Mucosa of gallbladder (tissue), 1 donor: ENCODE results near the gene ITPRIP. TPM values are rescaled to one million over a fixed set of nuclear protein-coding genes. Genes with fewer than 3 reads are reported as not detected.

Experiments used
- DNase-seq: peaks from one replicate; pipeline ENCODE4 v3.0.0-alpha.2; 2020; ENCODE audit warnings: low spot score
- total RNA-seq: library from RNA; stranded (reverse); gene quantifications from one replicate; pipeline ENCODE4 v1.2.1, GENCODE V29; 2021
- donor health status: DM: no; HTN: no; CAD: no.

The ITPRIP gene
- total RNA-seq, 1 donor from 2014 or later: 14.8 TPM

- DNase-seq: no peak
Measured at GRCh38 chr10:104326991-104327610, 11.2 kb downstream of the ITPRIP start.

- DNase-seq: no peak
Measured at GRCh38 chr10:104325436-104326435, 12.5 kb downstream of the ITPRIP start.

GRCh38 chr10:104324931-104325330, 13.3 kb downstream of the ITPRIP start:
- DNase-seq: no peak

GRCh38 chr10:104324221-104324686, 14.0 kb downstream of the ITPRIP start:
- no peak for DNase-seq

GRCh38 chr10:104323760-104324201, 14.5 kb downstream of the ITPRIP start:
- no peak for DNase-seq

- DNase-seq: no peak
Measured at GRCh38 chr10:104323085-104323484, 15.2 kb downstream of the ITPRIP start.

- no peak for DNase-seq
Measured at GRCh38 chr10:104322416-104322782, 15.9 kb downstream of the ITPRIP start.

- no peak for DNase-seq
Measured at GRCh38 chr10:104321725-104322415, 16.4 kb downstream of the ITPRIP start.

- DNase-seq: no peak
Measured at GRCh38 chr10:104321226-104321625, 17.0 kb downstream of the ITPRIP start.

GRCh38 chr10:104318810-104319741, 19.2 kb downstream of the ITPRIP start:
- no peak for DNase-seq

- no peak for DNase-seq
Measured at GRCh38 chr10:104318326-104318725, 19.9 kb downstream of the ITPRIP start.

- no peak for DNase-seq
Measured at GRCh38 chr10:104317726-104318299, 20.5 kb downstream of the ITPRIP start.

GRCh38 chr10:104317269-104317710, 21.0 kb downstream of the ITPRIP start:
- DNase-seq: no peak

- DNase-seq: no peak
Measured at GRCh38 chr10:104316321-104317099, 21.8 kb downstream of the ITPRIP start.

GRCh38 chr10:104315486-104315921, 22.8 kb downstream of the ITPRIP start:
- no peak for DNase-seq

- DNase-seq: no peak
Measured at GRCh38 chr10:104314591-104315485, 23.4 kb downstream of the ITPRIP start.

GRCh38 chr10:104311184-104311720, 27.0 kb downstream of the ITPRIP start:
- DNase-seq: no peak
